ENCODE measurements around the gene RASSF4. TPM values are rescaled to one million over a fixed set of nuclear protein-coding genes. Genes with fewer than 3 reads are reported as not detected.

Gene RASSF4
- total and polyA plus RNA-seq, 4 donors: 8.2 to 26.9 (median 12.4) TPM

- Histone ChIP-seq H3K27me3 (ENCODE audit: control insufficient read depth in 4 of 4, insufficient read depth in 4 of 4, low read length in 3 of 4) (no peaks in the 10 kb centered on the region), H3K9ac (ENCODE audit: low read depth in 1 of 2, low read length in 2 of 2) (no peak overlapping the region), H3K4me1 (ENCODE audit: control insufficient read depth in 4 of 4, insufficient read depth in 4 of 4, low read length in 3 of 4) (peaks cover 3 to 12% (median 8%) of the 10 kb centered on the region in 4 donors), H3K27ac (ENCODE audit: low read depth in 1 of 2, low read length in 2 of 2) (no peak overlapping the region), H3K36me3 (ENCODE audit: control insufficient read depth in 4 of 4, insufficient read depth in 3 of 4, low read depth in 1 of 4, low read length in 3 of 4) (no peaks in the 10 kb centered on the region), H3K9me3 (ENCODE audit: control insufficient read depth in 4 of 4, low read length in 3 of 4) (no peaks in the 10 kb centered on the region), H3K4me3 (ENCODE audit: low read depth in 1 of 3, low read length in 3 of 3) (no peak overlapping the region)
- DNase-seq (ENCODE audit: low spot score): no peak
- 88% methylated on average over 2 of the region's 2 CpGs for whole genome bisulfite sequencing
- no peak for TF ChIP-seq EGR1 (IDR thresholded peaks at IDR 0.05; ENCODE audit: low read depth in 2 of 2)
- TF ChIP-seq YY1 (IDR thresholded peaks at IDR 0.05): no peak
- no peak for TF ChIP-seq NR2F2 (IDR thresholded peaks at IDR 0.05)
These were observed 44.7 kb upstream of the RASSF4 start for GRCh38 chr10:44914891-44915290.

- Histone ChIP-seq H3K4me1 (ENCODE audit: control insufficient read depth in 4 of 4, insufficient read depth in 4 of 4, low read length in 3 of 4) (peaks cover 0 to 1% (median 0%) of the 10 kb centered on the region in 4 donors), H3K9ac (ENCODE audit: low read depth in 1 of 2, low read length in 2 of 2) (no peak overlapping the region), H3K4me3 (ENCODE audit: low read depth in 1 of 3, low read length in 3 of 3) (no peak overlapping the region), H3K36me3 (ENCODE audit: control insufficient read depth in 4 of 4, insufficient read depth in 3 of 4, low read depth in 1 of 4, low read length in 3 of 4) (no peaks in the 10 kb centered on the region), H3K9me3 (ENCODE audit: control insufficient read depth in 4 of 4, low read length in 3 of 4) (no peaks in the 10 kb centered on the region), H3K27ac (ENCODE audit: low read depth in 1 of 2, low read length in 2 of 2) (no peak overlapping the region), H3K27me3 (ENCODE audit: control insufficient read depth in 4 of 4, insufficient read depth in 4 of 4, low read length in 3 of 4) (no peaks in the 10 kb centered on the region)
- 95% methylated on average over 2 of the region's 2 CpGs for WGBS
- no peak for DNase-seq (ENCODE audit: low spot score)
- TF ChIP-seq, protein P1, sequence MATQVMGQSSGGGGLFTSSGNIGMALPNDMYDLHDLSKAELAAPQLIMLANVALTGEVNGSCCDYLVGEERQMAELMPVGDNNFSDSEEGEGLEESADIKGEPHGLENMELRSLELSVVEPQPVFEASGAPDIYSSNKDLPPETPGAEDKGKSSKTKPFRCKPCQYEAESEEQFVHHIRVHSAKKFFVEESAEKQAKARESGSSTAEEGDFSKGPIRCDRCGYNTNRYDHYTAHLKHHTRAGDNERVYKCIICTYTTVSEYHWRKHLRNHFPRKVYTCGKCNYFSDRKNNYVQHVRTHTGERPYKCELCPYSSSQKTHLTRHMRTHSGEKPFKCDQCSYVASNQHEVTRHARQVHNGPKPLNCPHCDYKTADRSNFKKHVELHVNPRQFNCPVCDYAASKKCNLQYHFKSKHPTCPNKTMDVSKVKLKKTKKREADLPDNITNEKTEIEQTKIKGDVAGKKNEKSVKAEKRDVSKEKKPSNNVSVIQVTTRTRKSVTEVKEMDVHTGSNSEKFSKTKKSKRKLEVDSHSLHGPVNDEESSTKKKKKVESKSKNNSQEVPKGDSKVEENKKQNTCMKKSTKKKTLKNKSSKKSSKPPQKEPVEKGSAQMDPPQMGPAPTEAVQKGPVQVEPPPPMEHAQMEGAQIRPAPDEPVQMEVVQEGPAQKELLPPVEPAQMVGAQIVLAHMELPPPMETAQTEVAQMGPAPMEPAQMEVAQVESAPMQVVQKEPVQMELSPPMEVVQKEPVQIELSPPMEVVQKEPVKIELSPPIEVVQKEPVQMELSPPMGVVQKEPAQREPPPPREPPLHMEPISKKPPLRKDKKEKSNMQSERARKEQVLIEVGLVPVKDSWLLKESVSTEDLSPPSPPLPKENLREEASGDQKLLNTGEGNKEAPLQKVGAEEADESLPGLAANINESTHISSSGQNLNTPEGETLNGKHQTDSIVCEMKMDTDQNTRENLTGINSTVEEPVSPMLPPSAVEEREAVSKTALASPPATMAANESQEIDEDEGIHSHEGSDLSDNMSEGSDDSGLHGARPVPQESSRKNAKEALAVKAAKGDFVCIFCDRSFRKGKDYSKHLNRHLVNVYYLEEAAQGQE (IDR thresholded peaks at IDR 0.05): no peak
- TF ChIP-seq, protein P2, sequence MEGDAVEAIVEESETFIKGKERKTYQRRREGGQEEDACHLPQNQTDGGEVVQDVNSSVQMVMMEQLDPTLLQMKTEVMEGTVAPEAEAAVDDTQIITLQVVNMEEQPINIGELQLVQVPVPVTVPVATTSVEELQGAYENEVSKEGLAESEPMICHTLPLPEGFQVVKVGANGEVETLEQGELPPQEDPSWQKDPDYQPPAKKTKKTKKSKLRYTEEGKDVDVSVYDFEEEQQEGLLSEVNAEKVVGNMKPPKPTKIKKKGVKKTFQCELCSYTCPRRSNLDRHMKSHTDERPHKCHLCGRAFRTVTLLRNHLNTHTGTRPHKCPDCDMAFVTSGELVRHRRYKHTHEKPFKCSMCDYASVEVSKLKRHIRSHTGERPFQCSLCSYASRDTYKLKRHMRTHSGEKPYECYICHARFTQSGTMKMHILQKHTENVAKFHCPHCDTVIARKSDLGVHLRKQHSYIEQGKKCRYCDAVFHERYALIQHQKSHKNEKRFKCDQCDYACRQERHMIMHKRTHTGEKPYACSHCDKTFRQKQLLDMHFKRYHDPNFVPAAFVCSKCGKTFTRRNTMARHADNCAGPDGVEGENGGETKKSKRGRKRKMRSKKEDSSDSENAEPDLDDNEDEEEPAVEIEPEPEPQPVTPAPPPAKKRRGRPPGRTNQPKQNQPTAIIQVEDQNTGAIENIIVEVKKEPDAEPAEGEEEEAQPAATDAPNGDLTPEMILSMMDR (IDR thresholded peaks at IDR 0.05; ENCODE audit: low read depth, low read length, missing input control): no peak
- no peak for TF ChIP-seq YY1 (IDR thresholded peaks at IDR 0.05)
- no peak for TF ChIP-seq RXRA (IDR thresholded peaks at IDR 0.05)
- TF ChIP-seq NR2F2 (IDR thresholded peaks at IDR 0.05): no peak
- no peak for TF ChIP-seq GABPA (IDR thresholded peaks at IDR 0.05 in 1 of 2, conservative IDR thresholded peaks at IDR 0.05 in 1 of 2)
- no peak for TF ChIP-seq FOXA1 (IDR thresholded peaks at IDR 0.05)
- TF ChIP-seq RAD21 (IDR thresholded peaks at IDR 0.05): no peak
- TF ChIP-seq EGR1 (IDR thresholded peaks at IDR 0.05; ENCODE audit: low read depth in 2 of 2): no peak
- no peak for TF ChIP-seq MAX (IDR thresholded peaks at IDR 0.05)
- TF ChIP-seq, protein P3, sequence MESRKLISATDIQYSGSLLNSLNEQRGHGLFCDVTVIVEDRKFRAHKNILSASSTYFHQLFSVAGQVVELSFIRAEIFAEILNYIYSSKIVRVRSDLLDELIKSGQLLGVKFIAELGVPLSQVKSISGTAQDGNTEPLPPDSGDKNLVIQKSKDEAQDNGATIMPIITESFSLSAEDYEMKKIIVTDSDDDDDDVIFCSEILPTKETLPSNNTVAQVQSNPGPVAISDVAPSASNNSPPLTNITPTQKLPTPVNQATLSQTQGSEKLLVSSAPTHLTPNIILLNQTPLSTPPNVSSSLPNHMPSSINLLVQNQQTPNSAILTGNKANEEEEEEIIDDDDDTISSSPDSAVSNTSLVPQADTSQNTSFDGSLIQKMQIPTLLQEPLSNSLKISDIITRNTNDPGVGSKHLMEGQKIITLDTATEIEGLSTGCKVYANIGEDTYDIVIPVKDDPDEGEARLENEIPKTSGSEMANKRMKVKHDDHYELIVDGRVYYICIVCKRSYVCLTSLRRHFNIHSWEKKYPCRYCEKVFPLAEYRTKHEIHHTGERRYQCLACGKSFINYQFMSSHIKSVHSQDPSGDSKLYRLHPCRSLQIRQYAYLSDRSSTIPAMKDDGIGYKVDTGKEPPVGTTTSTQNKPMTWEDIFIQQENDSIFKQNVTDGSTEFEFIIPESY (IDR thresholded peaks at IDR 0.05): no peak
- no peak for TF ChIP-seq TAF1 (conservative IDR thresholded peaks at IDR 0.05)
- no peak for TF ChIP-seq JUND (IDR thresholded peaks at IDR 0.05)
These were observed 43.2 kb upstream of the RASSF4 start for GRCh38 chr10:44916429-44916828.
